GM21576 (cell line): ENCODE data around the gene SHISAL2A.

Experiments used
- ATAC-seq: cut with Tn5 transposase; IDR thresholded peaks from one replicate; pipeline ENCODE4 v1.9.1; 2021; ENCODE audit warnings: mild to moderate bottlenecking, moderate library complexity; ENCODE audit not compliant: unreplicated experiment

Gene SHISAL2A

GRCh38 chr1:52615489-52616042 is 17.4 kb upstream of the SHISAL2A start:
- ATAC-seq: no peak

DNA sequence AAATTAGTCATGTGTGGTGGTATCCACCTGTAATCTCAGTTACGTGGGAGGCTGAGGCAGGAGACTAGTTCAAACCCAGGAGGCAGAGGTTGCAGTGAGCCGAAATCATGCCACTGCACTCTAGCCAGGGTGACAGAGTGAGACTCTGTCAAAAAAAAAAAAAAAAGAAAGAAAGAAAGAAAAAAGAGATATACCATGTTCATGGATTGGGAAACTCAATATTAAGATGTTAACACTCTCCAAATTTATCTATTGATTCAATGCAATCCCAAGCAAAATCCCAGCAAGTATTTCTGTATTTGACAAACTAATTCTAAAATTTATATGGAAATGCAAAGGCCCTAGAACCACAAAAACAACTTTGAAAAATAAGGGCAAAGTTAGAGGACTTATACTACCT is 11.0 kb upstream of the SHISAL2A start:
- ATAC-seq: no peak

DNA sequence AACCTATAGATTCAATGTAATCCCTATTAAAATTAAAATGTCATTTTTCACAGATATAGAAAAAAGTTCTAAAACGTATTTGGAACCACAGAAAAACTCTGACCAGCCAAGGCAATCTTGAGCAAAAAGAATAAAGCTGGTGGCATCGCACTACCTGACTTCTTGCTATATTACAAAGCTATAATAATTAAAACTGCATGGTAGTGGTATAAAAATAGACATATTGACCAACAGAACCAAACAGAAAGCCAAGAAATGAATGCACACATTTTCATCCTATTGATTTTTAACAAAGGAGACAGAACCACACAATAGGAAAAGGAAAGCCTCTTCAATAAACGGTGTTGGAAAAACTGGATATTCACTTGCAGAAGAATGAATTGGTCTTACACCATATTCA is 9.2 kb upstream of the SHISAL2A start:
- ATAC-seq: no peak

GRCh38 chr1:52627028-52627427 is 5.9 kb upstream of the SHISAL2A start:
- no peak for ATAC-seq

GRCh38 chr1:52628614-52629324 is 4.2 kb upstream of the SHISAL2A start:
- no peak for ATAC-seq

- no peak for ATAC-seq
Observed at GRCh38 chr1:52629325-52629643, 3.7 kb upstream of the SHISAL2A start.

DNA sequence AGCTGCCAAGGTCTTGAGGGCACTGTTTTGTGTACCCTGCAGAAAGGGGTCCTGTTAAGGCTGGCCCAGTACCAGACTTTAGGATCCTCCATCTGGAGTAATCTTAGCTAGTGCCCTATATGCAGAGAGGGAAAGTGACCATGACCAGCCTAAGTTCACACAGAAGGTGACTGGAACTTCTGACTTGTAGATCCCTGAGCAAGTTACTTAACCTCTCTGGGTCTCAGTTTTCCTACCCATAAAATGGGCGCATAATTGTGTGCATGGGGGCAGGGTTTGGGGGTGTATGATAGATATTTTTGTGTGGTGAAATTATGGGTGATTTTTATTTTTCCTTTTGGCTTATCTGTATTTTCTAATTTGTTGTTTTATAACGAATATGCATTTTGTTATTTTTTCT is 3.3 kb upstream of the SHISAL2A start:
- ATAC-seq: no peak

- no peak for ATAC-seq
Observed at GRCh38 chr1:52631759-52632331, 1.1 kb upstream of the SHISAL2A start.

GRCh38 chr1:52633291-52633754 is 355 bp downstream of the SHISAL2A start:
- ATAC-seq: no peak

- no peak for ATAC-seq
Observed at GRCh38 chr1:52634111-52634510, 1.1 kb downstream of the SHISAL2A start.

GRCh38 chr1:52635321-52636089 is 2.5 kb downstream of the SHISAL2A start:
- no peak for ATAC-seq

GRCh38 chr1:52636721-52637695 is 4.0 kb downstream of the SHISAL2A start:
- ATAC-seq: peak; percentile 76

- no peak for ATAC-seq
Observed at GRCh38 chr1:52637946-52638345, 5.0 kb downstream of the SHISAL2A start.

DNA sequence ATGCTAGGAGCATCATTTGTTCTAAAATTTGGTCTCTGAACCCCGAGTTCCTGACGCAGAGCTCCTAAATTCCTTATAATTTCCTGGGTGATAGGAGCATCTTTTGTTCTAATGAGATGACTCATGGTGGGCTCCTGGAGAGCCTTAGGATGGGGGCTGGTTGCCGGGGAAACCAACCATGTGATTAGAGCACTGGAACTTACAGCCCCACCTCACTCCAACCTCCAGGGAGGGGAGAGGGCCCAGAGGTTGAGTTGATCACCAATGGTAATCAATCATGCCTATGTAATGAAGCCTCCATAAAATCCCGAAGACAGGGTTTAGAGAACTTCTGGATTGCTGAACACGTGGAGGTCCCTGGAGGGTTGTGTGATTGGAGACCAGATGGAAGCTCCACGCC is 7.7 kb downstream of the SHISAL2A start:
- ATAC-seq: no peak

DNA sequence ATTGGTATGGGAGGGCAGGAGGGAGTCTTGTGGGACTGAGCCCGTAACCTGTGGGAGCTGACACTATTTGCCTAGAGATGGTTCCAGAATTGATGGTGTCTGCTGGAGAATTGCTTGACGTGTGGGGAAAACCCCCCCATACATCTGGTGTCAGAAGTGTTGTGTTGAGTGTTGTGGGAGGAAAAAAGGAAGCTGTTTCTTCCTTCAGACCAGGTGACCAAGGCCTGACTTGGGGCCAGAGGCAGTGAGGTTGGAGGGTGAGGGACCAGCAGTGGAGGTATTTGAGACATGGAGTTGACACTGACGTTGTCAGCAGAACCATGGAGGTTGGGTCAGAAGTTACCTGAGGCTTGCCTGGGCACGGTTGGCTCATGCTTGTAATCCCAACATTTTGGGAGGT is 8.3 kb downstream of the SHISAL2A start:
- no peak for ATAC-seq

GRCh38 chr1:52645261-52645660 is 12.3 kb downstream of the SHISAL2A start:
- ATAC-seq: no peak

- no peak for ATAC-seq
Observed at GRCh38 chr1:52651904-52652303, 18.9 kb downstream of the SHISAL2A start.

DNA sequence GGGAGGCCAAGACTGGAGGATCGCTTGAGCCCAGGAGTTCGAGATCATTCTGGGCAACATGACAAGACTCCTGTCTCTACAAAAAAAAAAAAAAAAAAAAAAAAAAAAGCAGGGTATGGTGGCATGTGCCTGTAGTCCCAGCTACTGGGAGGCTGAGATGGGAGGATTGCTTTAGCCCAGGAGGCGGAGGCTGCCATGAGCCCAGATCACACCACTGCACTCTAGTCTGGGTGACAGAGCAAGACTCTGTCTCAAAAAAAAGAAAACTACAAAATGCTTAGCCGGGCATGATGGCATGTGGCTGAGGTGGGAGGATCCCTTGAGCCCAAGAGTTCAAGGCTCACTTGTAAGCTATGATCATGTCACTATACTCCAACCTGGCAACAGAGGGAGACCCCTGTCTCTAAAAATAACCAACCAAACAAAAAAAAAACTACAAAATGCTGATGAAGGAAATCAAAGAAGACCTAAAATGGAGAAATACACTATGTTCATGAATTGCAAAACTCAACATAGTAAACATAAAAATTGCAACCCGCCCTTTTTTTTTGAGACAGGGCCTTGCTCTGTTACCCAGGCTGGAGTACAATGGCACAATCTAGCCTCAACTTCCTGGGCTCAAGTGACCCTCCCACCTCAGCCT is 20.4 kb downstream of the SHISAL2A start:
- ATAC-seq: no peak

DNA sequence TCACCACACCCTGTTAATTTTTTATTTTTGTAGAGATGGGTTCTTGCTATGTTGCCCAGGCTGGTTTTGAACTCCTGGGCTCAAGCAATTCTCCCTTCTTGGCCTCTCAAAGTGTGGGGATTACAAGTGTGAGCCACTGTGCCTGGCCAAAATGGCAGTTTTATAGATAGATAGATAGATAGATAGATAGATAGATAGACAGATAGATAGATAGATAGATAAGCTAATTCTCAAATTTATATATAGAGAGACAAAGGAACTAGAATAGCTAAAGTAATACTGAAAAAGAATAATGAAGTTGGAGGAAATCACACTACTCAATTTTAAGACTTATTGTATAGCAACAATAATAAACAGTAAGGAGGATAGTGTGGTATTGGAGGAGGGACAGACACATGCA is 21.1 kb downstream of the SHISAL2A start:
- no peak for ATAC-seq

DNA sequence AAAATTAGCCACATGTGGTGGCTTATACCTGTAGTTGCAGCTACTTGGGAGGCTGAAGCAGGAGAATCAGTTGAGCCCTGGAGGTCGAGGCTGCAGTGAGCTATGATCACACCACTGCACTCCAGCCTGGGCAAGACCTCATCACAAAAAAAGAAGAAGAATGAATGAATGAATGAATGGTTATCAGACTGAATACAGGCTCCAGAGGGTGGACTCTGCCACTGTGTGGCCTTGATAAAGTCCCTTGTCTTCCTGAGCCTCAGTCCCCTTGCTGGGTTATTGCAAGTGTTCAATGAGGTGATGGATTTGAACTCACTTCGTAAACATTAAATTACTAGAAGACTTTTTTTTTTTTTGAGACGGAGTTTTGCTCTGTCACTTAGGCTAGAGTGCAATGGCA is 24.7 kb downstream of the SHISAL2A start:
- ATAC-seq: no peak
